Measurements from ENCODE around the gene CCDC141. TPM values are rescaled to one million over a fixed set of nuclear protein-coding genes. Genes with fewer than 3 reads are reported as not detected.

CCDC141 gene
- total RNA-seq, 1 experiment from 2014 or later = 0.30 TPM

DNA sequence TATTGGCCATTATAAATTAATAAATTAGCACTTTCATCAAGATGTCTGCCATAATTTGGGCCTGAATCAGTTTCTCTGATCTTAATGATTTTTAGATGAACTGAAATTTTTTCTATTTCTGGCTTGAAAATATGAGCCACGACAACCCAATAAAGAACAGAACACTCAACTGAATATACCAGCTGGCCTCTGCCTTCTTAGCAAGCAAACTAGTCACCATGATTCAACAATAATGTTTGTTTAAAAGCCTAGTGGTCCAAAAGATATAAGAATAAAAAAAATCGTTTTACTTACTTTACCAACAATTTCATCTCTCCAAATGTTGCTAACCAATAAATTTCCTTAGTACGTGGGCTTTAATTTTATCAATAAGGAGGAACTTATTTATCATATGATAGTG is 176.0 kb downstream of the CCDC141 start:
- H3K4me2 ChIP-seq (ENCODE audit: low read length) = no peak overlapping the region
- peaks cover 0 to 7% of the 10 kb centered on the region in 2 experiments; a peak in 1 of 4 replicates for H3K4me1 ChIP-seq (ENCODE audit: control insufficient read depth in 1 of 2, insufficient read depth in 2 of 2, low read length in 2 of 2)
- no peaks in the 10 kb centered on the region for H3K9me2 ChIP-seq (ENCODE audit: insufficient read depth)
- ChIA-PET CTCF (no interaction called here), POLR2A (no interaction called here), RAD21 (ENCODE audit: low non-redundant PET in 1 of 2, low total read pairs in 2 of 2, uncharacterized antibody in 2 of 2, unreplicated experiment in 2 of 2) (no interaction called here)
- H3K9me3 ChIP-seq (ENCODE audit: control insufficient read depth in 1 of 2, insufficient read depth in 1 of 2, low read depth in 1 of 2, low read length in 2 of 2) = no peaks in the 10 kb centered on the region
- no peak overlapping the region for H3K27ac ChIP-seq (ENCODE audit: low read depth, low read length)
- no peak overlapping the region for H2AFZ ChIP-seq (ENCODE audit: low read depth, low read length, poor library complexity, severe bottlenecking)
- no peak overlapping the region for H3K4me3 ChIP-seq (replicated peaks in 1 of 2; ENCODE audit: low read depth in 1 of 2, low read length in 2 of 2)
- H3K36me3 ChIP-seq (ENCODE audit: control insufficient read depth in 1 of 2, insufficient read depth in 2 of 2, low read length in 2 of 2) = no peaks in the 10 kb centered on the region
- H3K27me3 ChIP-seq (ENCODE audit: insufficient read depth, low read length) = no peaks in the 10 kb centered on the region
- DNase-seq (ENCODE audit: low read depth, low spot score) (no peak), ATAC-seq (no peak)
- intact Hi-C loops (cut with micrococcal nuclease) = no loop called here
- H3K79me2 ChIP-seq (ENCODE audit: insufficient read depth, low read length) = no peaks in the 10 kb centered on the region
- TF ChIP-seq POLR2AphosphoS5 (IDR thresholded peaks at IDR 0.05; ENCODE audit: low read depth, low read length) (no peak), ELF1 (IDR thresholded peaks at IDR 0.05; ENCODE audit: borderline replicate concordance, low read depth) (no peak), SIN3A (IDR thresholded peaks at IDR 0.05; ENCODE audit: low read depth) (no peak), ZFX (IDR thresholded peaks at IDR 0.05) (no peak)
- H3K9ac ChIP-seq (ENCODE audit: low read length) = no peak overlapping the region
- no peaks in the 10 kb centered on the region for H4K20me1 ChIP-seq (ENCODE audit: insufficient read depth)
- BruUV-seq (replicated peaks) = no TSS peak

DNA sequence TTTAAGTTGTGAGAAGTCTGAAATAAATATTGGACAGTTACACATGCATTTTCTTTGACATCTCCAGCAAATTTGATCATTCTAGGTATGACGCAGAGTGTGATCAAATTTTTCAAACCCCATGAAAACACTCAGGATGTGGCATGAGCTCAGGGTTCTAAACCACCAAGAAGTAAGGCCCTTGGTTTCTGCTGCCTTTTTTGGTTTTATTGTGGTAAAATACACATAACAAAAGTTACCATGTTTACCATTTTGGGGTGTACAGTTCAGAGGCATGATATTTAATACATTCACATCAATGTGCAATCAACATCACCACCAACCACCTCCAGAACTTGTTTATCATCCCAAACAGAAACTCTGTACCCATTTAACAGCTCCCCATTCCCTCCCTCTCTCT is 178.4 kb downstream of the CCDC141 start:
- Histone ChIP-seq H3K4me3 (replicated peaks in 1 of 2; ENCODE audit: low read depth in 1 of 2, low read length in 2 of 2) (no peak overlapping the region), H3K9me3 (ENCODE audit: control insufficient read depth in 1 of 2, insufficient read depth in 1 of 2, low read depth in 1 of 2, low read length in 2 of 2) (no peaks in the 10 kb centered on the region), H3K36me3 (ENCODE audit: control insufficient read depth in 1 of 2, insufficient read depth in 2 of 2, low read length in 2 of 2) (no peaks in the 10 kb centered on the region), H3K79me2 (ENCODE audit: insufficient read depth, low read length) (no peaks in the 10 kb centered on the region), H3K9ac (ENCODE audit: low read length) (no peak overlapping the region), H3K4me2 (ENCODE audit: low read length) (no peak overlapping the region), H3K27me3 (ENCODE audit: insufficient read depth, low read length) (no peaks in the 10 kb centered on the region), H2AFZ (ENCODE audit: low read depth, low read length, poor library complexity, severe bottlenecking) (no peak overlapping the region), H3K27ac (ENCODE audit: low read depth, low read length) (no peak overlapping the region), H3K9me2 (ENCODE audit: insufficient read depth) (no peaks in the 10 kb centered on the region), H4K20me1 (ENCODE audit: insufficient read depth) (no peaks in the 10 kb centered on the region), H3K4me1 (ENCODE audit: control insufficient read depth in 1 of 2, insufficient read depth in 2 of 2, low read length in 2 of 2) (peaks cover 0 to 7% of the 10 kb centered on the region in 2 experiments; a peak in 1 of 4 replicates)
- ChIA-PET CTCF (interaction anchor here (1.9 kb wide), 1 partner anchor 20 kb away, joined by 4 read pairs; no protein-coding TSS in a partner anchor), RAD21 (ENCODE audit: low non-redundant PET in 1 of 2, low total read pairs in 2 of 2, uncharacterized antibody in 2 of 2, unreplicated experiment in 2 of 2) (no interaction called here), POLR2A (no interaction called here)
- no TSS peak for BruUV-seq (replicated peaks)
- DNase-seq (ENCODE audit: low read depth, low spot score) (no peak), ATAC-seq (no peak)
- intact Hi-C loops (cut with micrococcal nuclease) = no loop called here
- no peak for TF ChIP-seq SIN3A (IDR thresholded peaks at IDR 0.05; ENCODE audit: low read depth)
- no peak for TF ChIP-seq SRF (IDR thresholded peaks at IDR 0.05; ENCODE audit: low read depth)
- TF ChIP-seq ZNF274 (IDR thresholded peaks at IDR 0.05; ENCODE audit: low read depth, low read length) = no peak
- TF ChIP-seq, protein P1, sequence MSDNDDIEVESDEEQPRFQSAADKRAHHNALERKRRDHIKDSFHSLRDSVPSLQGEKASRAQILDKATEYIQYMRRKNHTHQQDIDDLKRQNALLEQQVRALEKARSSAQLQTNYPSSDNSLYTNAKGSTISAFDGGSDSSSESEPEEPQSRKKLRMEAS (IDR thresholded peaks at IDR 0.05) = no peak
- TF ChIP-seq JUND (IDR thresholded peaks at IDR 0.05) = no peak
- TF ChIP-seq, protein P2, sequence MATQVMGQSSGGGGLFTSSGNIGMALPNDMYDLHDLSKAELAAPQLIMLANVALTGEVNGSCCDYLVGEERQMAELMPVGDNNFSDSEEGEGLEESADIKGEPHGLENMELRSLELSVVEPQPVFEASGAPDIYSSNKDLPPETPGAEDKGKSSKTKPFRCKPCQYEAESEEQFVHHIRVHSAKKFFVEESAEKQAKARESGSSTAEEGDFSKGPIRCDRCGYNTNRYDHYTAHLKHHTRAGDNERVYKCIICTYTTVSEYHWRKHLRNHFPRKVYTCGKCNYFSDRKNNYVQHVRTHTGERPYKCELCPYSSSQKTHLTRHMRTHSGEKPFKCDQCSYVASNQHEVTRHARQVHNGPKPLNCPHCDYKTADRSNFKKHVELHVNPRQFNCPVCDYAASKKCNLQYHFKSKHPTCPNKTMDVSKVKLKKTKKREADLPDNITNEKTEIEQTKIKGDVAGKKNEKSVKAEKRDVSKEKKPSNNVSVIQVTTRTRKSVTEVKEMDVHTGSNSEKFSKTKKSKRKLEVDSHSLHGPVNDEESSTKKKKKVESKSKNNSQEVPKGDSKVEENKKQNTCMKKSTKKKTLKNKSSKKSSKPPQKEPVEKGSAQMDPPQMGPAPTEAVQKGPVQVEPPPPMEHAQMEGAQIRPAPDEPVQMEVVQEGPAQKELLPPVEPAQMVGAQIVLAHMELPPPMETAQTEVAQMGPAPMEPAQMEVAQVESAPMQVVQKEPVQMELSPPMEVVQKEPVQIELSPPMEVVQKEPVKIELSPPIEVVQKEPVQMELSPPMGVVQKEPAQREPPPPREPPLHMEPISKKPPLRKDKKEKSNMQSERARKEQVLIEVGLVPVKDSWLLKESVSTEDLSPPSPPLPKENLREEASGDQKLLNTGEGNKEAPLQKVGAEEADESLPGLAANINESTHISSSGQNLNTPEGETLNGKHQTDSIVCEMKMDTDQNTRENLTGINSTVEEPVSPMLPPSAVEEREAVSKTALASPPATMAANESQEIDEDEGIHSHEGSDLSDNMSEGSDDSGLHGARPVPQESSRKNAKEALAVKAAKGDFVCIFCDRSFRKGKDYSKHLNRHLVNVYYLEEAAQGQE (IDR thresholded peaks at IDR 0.05; ENCODE audit: low read depth) = no peak
- TF ChIP-seq EGR1 (IDR thresholded peaks at IDR 0.05; ENCODE audit: low read depth) = no peak
- no peak for TF ChIP-seq FOSL1 (IDR thresholded peaks at IDR 0.05; ENCODE audit: low read depth)
- no peak for TF ChIP-seq CBX3 (IDR thresholded peaks at IDR 0.05; ENCODE audit: low read depth)
- no peak for TF ChIP-seq EZH2 (IDR thresholded peaks at IDR 0.05)
- TF ChIP-seq, protein P3, sequence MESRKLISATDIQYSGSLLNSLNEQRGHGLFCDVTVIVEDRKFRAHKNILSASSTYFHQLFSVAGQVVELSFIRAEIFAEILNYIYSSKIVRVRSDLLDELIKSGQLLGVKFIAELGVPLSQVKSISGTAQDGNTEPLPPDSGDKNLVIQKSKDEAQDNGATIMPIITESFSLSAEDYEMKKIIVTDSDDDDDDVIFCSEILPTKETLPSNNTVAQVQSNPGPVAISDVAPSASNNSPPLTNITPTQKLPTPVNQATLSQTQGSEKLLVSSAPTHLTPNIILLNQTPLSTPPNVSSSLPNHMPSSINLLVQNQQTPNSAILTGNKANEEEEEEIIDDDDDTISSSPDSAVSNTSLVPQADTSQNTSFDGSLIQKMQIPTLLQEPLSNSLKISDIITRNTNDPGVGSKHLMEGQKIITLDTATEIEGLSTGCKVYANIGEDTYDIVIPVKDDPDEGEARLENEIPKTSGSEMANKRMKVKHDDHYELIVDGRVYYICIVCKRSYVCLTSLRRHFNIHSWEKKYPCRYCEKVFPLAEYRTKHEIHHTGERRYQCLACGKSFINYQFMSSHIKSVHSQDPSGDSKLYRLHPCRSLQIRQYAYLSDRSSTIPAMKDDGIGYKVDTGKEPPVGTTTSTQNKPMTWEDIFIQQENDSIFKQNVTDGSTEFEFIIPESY (IDR thresholded peaks at IDR 0.05; ENCODE audit: extremely low read depth, insufficient replicate concordance, low read length) = no peak
- no peak for TF ChIP-seq YY1 (IDR thresholded peaks at IDR 0.05; ENCODE audit: extremely low read depth, insufficient replicate concordance, low read depth, low read length)
- no peak for TF ChIP-seq RAD21 (IDR thresholded peaks at IDR 0.05; ENCODE audit: low read depth)
- no peak for TF ChIP-seq ZFX (IDR thresholded peaks at IDR 0.05)
- TF ChIP-seq TCF7L2 (IDR thresholded peaks at IDR 0.05; ENCODE audit: borderline replicate concordance, extremely low read depth, insufficient read depth, insufficient read length) = no peak

All from HCT116 (cell line).